Activated naive CD4-positive, alpha-beta T cell treated with anti-CD3 and anti-CD28 coated beads, Interleukin-2, amount 10 ng/mL, durations not matched to agents 7 days and 5 days (primary cell): ENCODE results near the gene GREB1.

Experiments used
- CTCF ChIA-PET: fragments of 350-600 bp; sonication (Branson Sonifier 250); formaldehyde crosslinking; loops from one replicate; lab custom pipeline; 2021; ENCODE audit warnings: antibody characterized with exemption; lab: Charles Lee
- DNase-seq: peaks from one replicate; pipeline ENCODE4 v3.0.0-alpha.2; 2020
- H3K27ac Mint-ChIP-seq: one replicate; pipeline ENCODE4 v1.8.0; 2021; ENCODE audit warnings: mild to moderate bottlenecking, moderate library complexity, mixed read lengths
- H3K27me3 Mint-ChIP-seq: one replicate; pipeline ENCODE4 v1.8.0; 2021; ENCODE audit warnings: mild to moderate bottlenecking, mixed read lengths
- H3K36me3 Mint-ChIP-seq: one replicate; pipeline ENCODE4 v1.8.0; 2021; ENCODE audit warnings: mixed read lengths
- H3K4me1 Mint-ChIP-seq: one replicate; pipeline ENCODE4 v1.8.0; 2021; ENCODE audit warnings: mixed read lengths
- H3K4me3 Mint-ChIP-seq: one replicate; pipeline ENCODE4 v1.8.0; 2021; ENCODE audit warnings: mild to moderate bottlenecking, moderate library complexity, mixed read lengths
- H3K9me3 Mint-ChIP-seq: one replicate; pipeline ENCODE4 v1.8.0; 2021; ENCODE audit warnings: mixed read lengths

The GREB1 gene

GRCh38 chr2:11533278-11534070 lies at the start of gene GREB1:
Gene GREB1 (plus strand): TSS chr2:11534045. CDS start chr2:11556615, 22,570 bp downstream.
- Mint-ChIP-seq H3K27me3 (peaks cover 19% of the 10 kb centered on the region), H3K27ac (no peak within 1 kb of the TSS), H3K4me1 (no peaks in the 10 kb centered on the region), H3K4me3 (no peak within 1 kb of the TSS), H3K9me3 (no peaks in the 10 kb centered on the region), H3K36me3 (no peaks in the 10 kb centered on the region)
- CTCF ChIA-PET = interaction anchor here (1.6 to 1.7 kb wide), 2 partner anchors 50 to 51 kb away, joined by 3 to 4 read pairs; no protein-coding TSS in a partner anchor
- no peak for DNase-seq

GRCh38 chr2:11488809-11489208 lies 45.0 kb upstream of the GREB1 start:
- Mint-ChIP-seq H3K4me1 (peaks cover 3% of the 10 kb centered on the region), H3K4me3 (no peak overlapping the region), H3K36me3 (no peaks in the 10 kb centered on the region), H3K27me3 (peaks cover 51% of the 10 kb centered on the region), H3K9me3 (no peaks in the 10 kb centered on the region), H3K27ac (no peak overlapping the region)
- DNase-seq = no peak
- CTCF ChIA-PET = no interaction called here

GRCh38 chr2:11490194-11490593 lies 43.7 kb upstream of the GREB1 start:
- no peaks in the 10 kb centered on the region for H3K9me3 Mint-ChIP-seq
- H3K4me1 Mint-ChIP-seq = no peaks in the 10 kb centered on the region
- H3K4me3 Mint-ChIP-seq = no peak overlapping the region
- no peak overlapping the region for H3K27ac Mint-ChIP-seq
- no peak for DNase-seq
- CTCF ChIA-PET = no interaction called here
- H3K27me3 Mint-ChIP-seq = peaks cover 44% of the 10 kb centered on the region
- H3K36me3 Mint-ChIP-seq = no peaks in the 10 kb centered on the region

- no peak for DNase-seq
- Mint-ChIP-seq H3K36me3 (no peaks in the 10 kb centered on the region), H3K9me3 (no peaks in the 10 kb centered on the region), H3K4me3 (no peak overlapping the region), H3K27me3 (peaks cover 41% of the 10 kb centered on the region), H3K4me1 (no peaks in the 10 kb centered on the region), H3K27ac (no peak overlapping the region)
- CTCF ChIA-PET = interaction anchor here (0.9 to 1.0 kb wide), 2 partner anchors 91 to 258 kb away, joined by 3 read pairs; no protein-coding TSS in a partner anchor
Measured at GRCh38 chr2:11491348-11491933, 42.4 kb upstream of the GREB1 start.

GRCh38 chr2:11492244-11492643 lies 41.6 kb upstream of the GREB1 start:
- Mint-ChIP-seq H3K36me3 (no peaks in the 10 kb centered on the region), H3K4me3 (no peak overlapping the region), H3K27me3 (peaks cover 41% of the 10 kb centered on the region), H3K4me1 (no peaks in the 10 kb centered on the region), H3K9me3 (no peaks in the 10 kb centered on the region), H3K27ac (no peak overlapping the region)
- DNase-seq = no peak
- CTCF ChIA-PET = interaction anchor here (0.9 to 1.2 kb wide), 2 partner anchors 10 to 360 kb away, joined by 3 read pairs; a partner anchor contains a TSS

GRCh38 chr2:11492720-11493119 lies 41.1 kb upstream of the GREB1 start:
- Mint-ChIP-seq H3K4me1 (no peaks in the 10 kb centered on the region), H3K9me3 (no peaks in the 10 kb centered on the region), H3K36me3 (no peaks in the 10 kb centered on the region), H3K4me3 (no peak overlapping the region), H3K27ac (no peak overlapping the region), H3K27me3 (peaks cover 38% of the 10 kb centered on the region)
- DNase-seq = no peak
- CTCF ChIA-PET = interaction anchor here (0.9 to 1.2 kb wide), 2 partner anchors 11 to 360 kb away, joined by 3 read pairs; a partner anchor contains a TSS

- no peaks in the 10 kb centered on the region for H3K36me3 Mint-ChIP-seq
- CTCF ChIA-PET = interaction anchor here (0.9 kb wide), 1 partner anchor 12 kb away, joined by 3 read pairs; no protein-coding TSS in a partner anchor
- no peak overlapping the region for H3K4me3 Mint-ChIP-seq
- H3K9me3 Mint-ChIP-seq = no peaks in the 10 kb centered on the region
- DNase-seq = no peak
- no peak overlapping the region for H3K27ac Mint-ChIP-seq
- H3K27me3 Mint-ChIP-seq = peaks cover 34% of the 10 kb centered on the region
- H3K4me1 Mint-ChIP-seq = no peaks in the 10 kb centered on the region
Measured at GRCh38 chr2:11493282-11493681, 40.6 kb upstream of the GREB1 start.

GRCh38 chr2:11494310-11494709 lies 39.5 kb upstream of the GREB1 start:
- CTCF ChIA-PET = interaction anchor here (1.3 kb wide), 1 partner anchor 16 kb away, joined by 5 read pairs; no protein-coding TSS in a partner anchor
- H3K27me3 Mint-ChIP-seq = peaks cover 33% of the 10 kb centered on the region
- H3K9me3 Mint-ChIP-seq = no peaks in the 10 kb centered on the region
- H3K4me3 Mint-ChIP-seq = no peak overlapping the region
- H3K4me1 Mint-ChIP-seq = no peaks in the 10 kb centered on the region
- no peak for DNase-seq
- no peak overlapping the region for H3K27ac Mint-ChIP-seq
- no peaks in the 10 kb centered on the region for H3K36me3 Mint-ChIP-seq

GRCh38 chr2:11495844-11496681 lies 37.8 kb upstream of the GREB1 start:
- Mint-ChIP-seq H3K4me1 (peaks cover 4% of the 10 kb centered on the region), H3K9me3 (no peaks in the 10 kb centered on the region), H3K4me3 (no peak overlapping the region), H3K27me3 (peaks cover 30% of the 10 kb centered on the region), H3K27ac (no peak overlapping the region), H3K36me3 (no peaks in the 10 kb centered on the region)
- no peak for DNase-seq
- CTCF ChIA-PET = interaction anchor here (1.0 to 2.0 kb wide), 2 partner anchors 16 to 87 kb away, joined by 3 to 5 read pairs; no protein-coding TSS in a partner anchor

GRCh38 chr2:11498543-11499034 lies 35.3 kb upstream of the GREB1 start:
- Mint-ChIP-seq H3K27me3 (peaks cover 24% of the 10 kb centered on the region), H3K9me3 (peaks cover 2% of the 10 kb centered on the region), H3K4me3 (no peak overlapping the region), H3K36me3 (no peaks in the 10 kb centered on the region), H3K4me1 (peaks cover 4% of the 10 kb centered on the region), H3K27ac (no peak overlapping the region)
- no peak for DNase-seq
- CTCF ChIA-PET = no interaction called here

- Mint-ChIP-seq H3K36me3 (no peaks in the 10 kb centered on the region), H3K4me1 (peaks cover 4% of the 10 kb centered on the region), H3K27me3 (peaks cover 18% of the 10 kb centered on the region), H3K27ac (no peak overlapping the region), H3K9me3 (peaks cover 2% of the 10 kb centered on the region), H3K4me3 (no peak overlapping the region)
- CTCF ChIA-PET = interaction anchor here (1.8 kb wide), 1 partner anchor 84 kb away, joined by 5 read pairs; no protein-coding TSS in a partner anchor
- DNase-seq = no peak
Measured at GRCh38 chr2:11499081-11499743, 34.6 kb upstream of the GREB1 start.

GRCh38 chr2:11500702-11501303 lies 33.0 kb upstream of the GREB1 start:
- H3K27ac Mint-ChIP-seq = no peak overlapping the region

GRCh38 chr2:11502740-11503292 lies 31.0 kb upstream of the GREB1 start:
- H3K27me3 Mint-ChIP-seq = peaks cover 18% of the 10 kb centered on the region
- H3K36me3 Mint-ChIP-seq = no peaks in the 10 kb centered on the region
- peaks cover 4% of the 10 kb centered on the region for H3K4me1 Mint-ChIP-seq
- peaks cover 2% of the 10 kb centered on the region for H3K9me3 Mint-ChIP-seq
- H3K27ac Mint-ChIP-seq = no peak overlapping the region
- H3K4me3 Mint-ChIP-seq = no peak overlapping the region
- no peak for DNase-seq
- CTCF ChIA-PET = no interaction called here

More at GRCh38 chr2:11500702-11501303, 33.0 kb upstream of the GREB1 start:
- DNase-seq = no peak
- H3K27me3 Mint-ChIP-seq = peaks cover 22% of the 10 kb centered on the region
- CTCF ChIA-PET = interaction anchor here (0.6 to 1.8 kb wide), 2 partner anchors 82 to 377 kb away, joined by 3 to 5 read pairs; no protein-coding TSS in a partner anchor
- peaks cover 4% of the 10 kb centered on the region for H3K4me1 Mint-ChIP-seq
- no peak overlapping the region for H3K4me3 Mint-ChIP-seq
- no peaks in the 10 kb centered on the region for H3K36me3 Mint-ChIP-seq
- H3K9me3 Mint-ChIP-seq = peaks cover 2% of the 10 kb centered on the region
